22Rv1 (cell line): ENCODE data around the gene FAM89A.

Experiments used
- CTCF ChIP-seq: fragments of 450-650 bp; IDR thresholded peaks from 2 replicates; pipeline ENCODE4 v1.5.1; 2017; ENCODE audit warnings: mild to moderate bottlenecking
- ZFX ChIP-seq: fragments of 450-650 bp; IDR thresholded peaks from 2 replicates; pipeline ENCODE4 v1.6.1; 2017; ENCODE audit warnings: antibody characterized with exemption, borderline replicate concordance

- TF ChIP-seq CTCF: no peak
- no peak for TF ChIP-seq ZFX
These were observed 13.6 kb upstream of the FAM89A start for GRCh38 chr1:231053493-231054162.
